ENCODE data around the gene SINHCAF.

Gene SINHCAF

GRCh38 chr12:31326736-31327659 lies 1.0 kb upstream of the SINHCAF start:
- DNase-seq: peak; percentile 11

DNA sequence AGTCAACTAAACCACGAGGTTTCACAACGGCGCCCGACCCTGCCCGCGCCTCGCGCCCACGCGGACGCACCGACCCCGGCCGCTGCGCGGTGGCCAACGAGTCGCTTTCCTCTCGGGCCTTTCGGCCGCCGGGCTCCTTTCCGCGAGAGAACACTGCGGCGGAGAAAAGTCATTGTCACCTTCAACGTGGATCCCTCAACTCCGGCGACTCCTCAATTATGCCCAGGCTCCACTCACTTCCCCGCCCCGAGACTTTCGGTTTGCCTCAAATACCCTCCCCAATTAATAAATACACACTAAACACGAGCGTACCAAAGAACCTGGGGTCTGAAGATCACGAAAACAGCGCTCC lies 450 bp downstream of the SINHCAF start:
- no peak for DNase-seq

DNA sequence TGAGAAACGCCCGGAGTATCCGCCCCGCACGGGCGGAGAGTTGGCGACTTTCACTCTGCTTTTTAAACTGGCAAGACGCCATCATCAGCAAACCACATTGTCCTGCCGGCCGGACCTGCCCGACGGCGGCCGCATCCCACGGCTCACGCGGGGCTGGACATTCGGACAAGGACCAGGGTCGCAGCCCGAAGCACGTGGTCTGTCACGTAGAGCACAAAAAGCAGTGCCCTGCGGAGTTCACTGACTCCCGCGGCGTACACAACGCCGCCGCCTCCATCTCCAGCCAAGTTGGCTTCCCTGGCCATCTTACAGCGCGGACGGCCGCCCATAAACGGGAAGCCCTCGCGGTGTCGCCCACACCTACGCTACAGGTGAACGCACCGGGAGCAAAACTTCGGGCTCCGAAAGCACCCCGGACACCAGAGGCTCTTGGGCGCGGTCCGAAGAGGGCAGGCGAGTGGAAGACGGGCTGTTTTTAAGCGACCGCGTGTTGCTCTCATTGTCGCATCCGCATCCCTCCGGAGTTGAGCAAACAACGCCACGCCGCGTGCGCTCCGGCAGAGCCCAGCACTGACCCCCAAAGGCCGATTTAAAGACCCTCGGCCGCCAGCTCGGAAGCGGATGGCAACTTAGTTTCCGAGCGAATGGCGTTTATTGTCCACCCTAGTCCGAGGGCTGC lies 966 bp downstream of the SINHCAF start:
- peak; percentile 43 for DNase-seq

DNA sequence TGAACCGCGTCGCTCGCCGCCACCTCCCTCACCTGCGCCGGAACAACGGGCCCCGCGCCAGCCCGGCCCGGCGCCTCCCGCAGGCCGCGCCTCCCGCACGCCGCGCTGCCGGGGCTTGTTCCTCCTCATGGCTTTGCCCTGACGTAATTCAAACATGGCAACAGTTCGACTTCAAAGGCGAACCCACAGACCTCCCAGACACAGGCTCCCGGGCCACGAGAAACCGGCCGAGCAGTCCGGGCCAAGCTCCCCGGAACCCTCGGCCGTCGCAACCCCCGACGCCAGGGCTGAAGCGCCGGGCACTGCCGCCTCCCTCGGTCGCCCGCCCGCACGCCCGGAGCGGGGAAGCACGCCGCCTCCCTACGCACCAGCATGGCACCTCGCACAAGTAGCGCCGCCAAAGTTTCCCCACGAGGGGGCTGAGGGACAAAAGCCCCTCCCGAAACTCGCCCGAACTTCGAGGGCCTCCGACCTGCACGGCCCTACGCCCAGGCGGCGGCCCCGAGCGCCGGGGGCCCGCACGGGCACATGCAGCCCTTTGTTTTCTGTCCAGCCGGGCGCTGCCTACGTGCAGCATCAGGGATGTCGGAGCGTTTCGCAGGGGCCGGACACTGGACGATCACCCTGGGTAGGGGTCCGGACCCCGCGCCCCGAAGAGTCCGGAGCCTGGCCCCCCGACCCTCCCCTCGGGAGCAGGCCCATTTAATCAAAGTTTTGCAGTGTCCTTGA lies 1.7 kb downstream of the SINHCAF start:
- peak; percentile 74 for DNase-seq

GRCh38 chr12:31323391-31324115 lies 2.4 kb downstream of the SINHCAF start:
- no peak for DNase-seq

GRCh38 chr12:31322801-31323207 lies 3.1 kb downstream of the SINHCAF start:
- DNase-seq: peak; percentile 74

DNA sequence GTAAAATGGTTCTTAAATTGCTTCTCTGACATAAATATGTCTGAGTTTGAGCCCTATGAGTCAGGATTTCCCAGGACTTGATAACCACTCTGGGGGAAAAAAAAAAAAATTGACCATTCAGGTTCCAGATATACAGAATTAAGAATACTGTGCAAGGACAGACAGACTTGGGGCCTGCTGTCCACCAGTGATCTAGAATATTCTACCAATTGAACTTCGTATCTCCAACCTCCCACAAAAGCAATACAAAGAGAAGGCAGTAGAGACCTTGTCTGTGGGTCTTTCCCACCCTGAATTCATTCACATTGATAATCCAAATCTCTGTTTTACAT lies 4.1 kb downstream of the SINHCAF start:
- DNase-seq: peak; percentile 25

- DNase-seq: no peak
These were observed 4.6 kb downstream of the SINHCAF start for GRCh38 chr12:31321186-31321896.

GRCh38 chr12:31318657-31319269 lies 7.2 kb downstream of the SINHCAF start:
- DNase-seq: no peak

- DNase-seq: no peak
These were observed 8.2 kb downstream of the SINHCAF start for GRCh38 chr12:31317471-31318395.

DNA sequence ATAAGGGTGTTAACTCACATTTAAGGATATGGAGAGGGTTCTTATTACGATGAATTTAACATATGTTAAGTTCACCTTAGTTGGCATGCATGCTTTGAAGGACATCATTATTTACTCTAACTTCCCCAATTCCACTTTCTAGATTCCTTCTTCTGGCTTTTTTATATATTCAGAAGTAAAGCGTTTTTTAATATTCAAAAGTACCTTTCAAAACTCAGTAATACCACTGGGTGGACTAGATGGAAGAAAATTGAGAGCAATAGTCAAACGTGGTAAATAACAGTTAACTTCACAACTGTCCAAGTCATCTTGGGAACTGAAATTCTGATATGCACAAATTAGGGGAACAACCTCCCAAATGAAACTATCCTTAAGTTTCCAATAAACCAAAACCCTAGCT lies 9.1 kb downstream of the SINHCAF start:
- DNase-seq: no peak

DNA sequence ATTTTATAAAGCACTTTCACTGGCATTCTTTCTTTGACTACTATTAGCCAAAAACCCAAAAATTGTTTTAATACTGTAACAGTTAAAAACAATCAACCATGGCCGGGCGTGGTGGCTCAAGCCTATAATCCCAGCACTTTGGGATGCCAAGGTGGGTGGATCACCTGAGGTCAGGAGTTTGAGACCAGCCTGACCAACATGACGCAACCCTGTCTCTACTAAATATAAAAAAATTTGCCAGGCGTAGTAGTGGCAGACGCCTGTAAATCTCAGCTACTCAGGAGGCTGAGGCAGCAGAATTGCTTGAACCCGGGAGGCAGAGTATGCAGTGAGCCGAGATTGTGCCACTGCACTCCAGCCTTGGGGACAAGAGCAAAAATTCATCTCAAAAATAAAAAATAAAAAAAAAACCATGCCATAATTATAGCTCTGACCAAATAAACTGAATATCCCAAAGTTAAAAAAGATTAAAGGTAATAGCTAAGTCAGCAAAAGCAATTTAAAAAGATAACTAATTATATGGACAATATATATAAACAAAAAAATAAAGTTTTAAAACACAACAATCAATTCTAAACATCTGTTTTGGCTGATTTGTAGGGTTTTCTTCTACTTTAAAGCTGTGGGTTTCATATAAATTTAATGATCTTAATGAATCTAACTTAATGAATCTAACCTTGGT lies 10.0 kb downstream of the SINHCAF start:
- no peak for DNase-seq

DNA sequence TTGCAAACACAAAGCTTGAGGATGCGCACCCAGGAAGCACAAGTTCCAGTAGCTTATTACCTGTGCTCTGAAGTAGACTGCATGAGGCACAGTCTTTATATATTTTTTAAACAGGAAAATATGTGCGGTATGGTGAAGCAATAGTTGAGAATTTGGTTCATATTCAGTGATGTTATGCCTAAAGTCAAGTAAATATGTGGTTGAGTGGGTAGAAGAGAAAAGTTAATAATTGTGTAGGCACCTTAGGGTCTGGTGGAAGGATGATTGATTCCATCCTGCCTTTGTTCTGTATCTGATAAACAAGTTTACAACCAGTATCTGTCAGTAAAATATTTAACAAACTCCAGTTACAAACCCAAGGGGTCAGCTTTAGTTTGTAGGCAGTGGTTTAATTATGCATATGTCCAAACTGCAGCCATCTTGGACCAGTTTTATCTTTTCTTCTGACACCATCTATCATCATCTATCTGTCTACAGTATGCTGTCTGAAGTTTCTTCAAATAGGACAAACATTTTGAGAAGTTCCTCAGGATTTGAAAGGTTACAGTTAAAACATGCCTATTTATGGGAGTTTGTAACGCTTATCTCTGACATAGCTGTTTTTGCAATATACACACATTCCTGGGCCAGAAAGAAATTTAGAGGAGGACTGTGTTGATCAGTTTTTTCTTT lies 10.8 kb downstream of the SINHCAF start:
- DNase-seq: no peak

DNA sequence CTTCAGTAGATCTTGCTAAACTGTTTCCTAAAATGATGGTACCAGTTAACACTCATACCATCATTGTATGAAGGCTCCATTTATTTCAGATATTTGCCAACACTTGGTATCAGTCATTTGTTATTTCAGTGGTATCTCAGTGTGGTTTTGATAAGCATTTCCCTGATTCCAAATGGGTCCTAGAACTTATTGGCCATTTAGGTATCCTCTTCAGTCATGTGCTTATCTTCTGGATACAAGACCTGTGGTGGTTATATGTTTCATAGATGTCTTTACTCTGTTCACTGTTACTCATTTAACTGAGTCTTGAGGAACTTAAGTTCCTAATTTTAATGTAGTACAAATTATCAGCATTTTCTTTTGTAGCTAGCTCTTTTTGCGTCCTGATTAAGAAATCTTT lies 13.5 kb downstream of the SINHCAF start:
- no peak for DNase-seq

DNA sequence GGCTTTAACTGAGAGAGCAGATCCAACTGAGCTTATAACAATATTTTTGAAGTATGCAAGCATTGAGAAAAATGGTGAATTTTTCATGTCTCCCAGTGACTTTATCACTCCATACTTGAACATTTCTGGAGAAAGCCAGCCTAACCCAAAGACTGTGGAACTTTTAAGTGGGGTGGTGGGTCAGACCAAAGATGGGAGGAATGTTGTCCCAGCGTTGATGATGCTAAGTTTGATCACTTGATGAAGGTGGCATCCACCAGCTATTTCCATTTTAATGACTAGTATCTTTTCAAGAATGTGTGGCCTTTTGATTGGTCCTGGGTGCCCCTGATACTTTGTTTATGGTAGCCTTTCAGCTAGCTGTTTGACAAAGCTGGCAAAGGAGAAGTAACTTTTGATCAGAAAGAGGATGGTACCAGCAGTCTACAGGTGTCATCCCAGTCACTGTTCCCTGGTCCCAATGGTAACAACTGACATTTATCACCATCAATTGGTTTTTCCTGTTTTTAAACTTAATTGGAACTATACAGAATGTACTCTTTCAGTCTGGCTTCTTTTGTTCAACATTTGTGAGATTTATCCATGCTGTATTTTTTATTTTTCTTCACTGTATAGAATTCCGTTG lies 14.2 kb downstream of the SINHCAF start:
- no peak for DNase-seq

GRCh38 chr12:31310488-31310887 lies 15.5 kb downstream of the SINHCAF start:
- no peak for DNase-seq

DNA sequence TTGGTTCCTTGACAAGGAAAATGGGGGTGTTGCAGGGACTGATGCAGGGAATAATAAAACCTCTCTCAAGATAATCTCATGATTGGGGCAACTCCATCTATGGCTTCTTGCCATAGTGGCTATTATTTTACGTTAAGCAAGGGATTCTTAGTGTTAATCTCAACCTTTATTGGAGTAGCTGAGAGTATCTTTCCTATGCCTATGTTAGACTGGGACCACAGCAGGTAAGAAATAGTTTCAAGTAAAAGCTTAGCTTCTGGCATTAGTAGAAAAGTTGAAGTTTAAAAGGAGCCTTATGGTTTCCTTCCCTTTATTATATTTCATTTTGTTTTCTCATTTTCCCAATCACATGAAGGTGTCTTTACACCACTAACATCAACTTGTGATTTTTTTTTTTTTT lies 16.7 kb downstream of the SINHCAF start:
- DNase-seq: no peak

DNA sequence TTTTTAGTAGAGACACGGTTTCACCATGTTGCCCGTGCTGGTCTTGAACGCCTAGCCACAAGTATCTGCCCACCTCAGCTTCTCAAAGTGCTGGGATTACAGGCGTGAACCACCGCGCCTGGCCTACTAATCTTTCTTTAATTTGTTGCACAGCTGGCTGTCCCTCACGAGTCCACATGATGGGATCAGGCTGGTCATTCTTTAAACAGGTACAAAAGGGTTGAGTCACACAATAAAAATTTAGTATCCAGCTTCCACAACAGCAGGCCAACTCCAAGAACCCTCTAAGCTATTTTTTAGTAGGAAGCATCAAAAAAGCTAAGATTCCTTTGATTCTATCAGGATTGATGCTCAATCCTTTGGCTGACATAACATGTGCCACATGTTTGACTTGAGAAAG lies 17.8 kb downstream of the SINHCAF start:
- DNase-seq: no peak

GRCh38 chr12:31306866-31307265 lies 19.1 kb downstream of the SINHCAF start:
- no peak for DNase-seq
